T1000 (cell line): ENCODE results near the gene ABHD17A.
A peak's percentile ranks its signal among the peaks of the same experiment; 100 is the strongest.

Experiments used
- DNase-seq: peaks from one replicate; lab custom pipeline; 2025; ENCODE audit warnings: mixed read lengths; lab: John Stamatoyannopoulos, UW

Gene ABHD17A

GRCh38 chr19:1864480-1865171, 20.7 kb downstream of the ABHD17A start:
- peak; percentile 57 for DNase-seq

GRCh38 chr19:1863638-1864479, 21.4 kb downstream of the ABHD17A start:
- DNase-seq: peak; percentile 95

GRCh38 chr19:1863328-1863637, 22.0 kb downstream of the ABHD17A start, which contains the start of gene KLF16:
Gene KLF16, minus strand, starts transcription at chr19:1863579. Its CDS starts 82 bp downstream, at chr19:1863497.
- DNase-seq: no peak

GRCh38 chr19:1862424-1863327, 22.6 kb downstream of the ABHD17A start:
- no peak for DNase-seq

- DNase-seq: no peak
Measured at GRCh38 chr19:1862068-1862423, 23.2 kb downstream of the ABHD17A start.

GRCh38 chr19:1861599-1862031, 23.7 kb downstream of the ABHD17A start:
- DNase-seq: no peak

- no peak for DNase-seq
Measured at GRCh38 chr19:1860821-1861598, 24.3 kb downstream of the ABHD17A start.

GRCh38 chr19:1860042-1860775, 25.1 kb downstream of the ABHD17A start:
- peak; percentile 57 for DNase-seq

- no peak for DNase-seq
Measured at GRCh38 chr19:1859331-1859781, 25.9 kb downstream of the ABHD17A start.

GRCh38 chr19:1858412-1859081, 26.7 kb downstream of the ABHD17A start:
- DNase-seq: no peak

- no peak for DNase-seq
Measured at GRCh38 chr19:1857648-1858326, 27.5 kb downstream of the ABHD17A start.

- peak; percentile 48 for DNase-seq
Measured at GRCh38 chr19:1856698-1857603, 28.3 kb downstream of the ABHD17A start.

GRCh38 chr19:1856345-1856697, 29.0 kb downstream of the ABHD17A start:
- DNase-seq: no peak

GRCh38 chr19:1855828-1856255, 29.5 kb downstream of the ABHD17A start:
- no peak for DNase-seq

GRCh38 chr19:1855040-1855827, 30.1 kb downstream of the ABHD17A start:
- peak; percentile 91 for DNase-seq

GRCh38 chr19:1854542-1855039, 30.7 kb downstream of the ABHD17A start:
- DNase-seq: no peak

- DNase-seq: no peak
Measured at GRCh38 chr19:1854039-1854541, 31.2 kb downstream of the ABHD17A start.
